ENCODE results near the gene MAU2. TPM values are rescaled to one million over a fixed set of nuclear protein-coding genes. Genes with fewer than 3 reads are reported as not detected.

Gene MAU2
- polyA plus RNA-seq, 5 donors: 49.9 to 81.4 (median 61.9) TPM

DNA sequence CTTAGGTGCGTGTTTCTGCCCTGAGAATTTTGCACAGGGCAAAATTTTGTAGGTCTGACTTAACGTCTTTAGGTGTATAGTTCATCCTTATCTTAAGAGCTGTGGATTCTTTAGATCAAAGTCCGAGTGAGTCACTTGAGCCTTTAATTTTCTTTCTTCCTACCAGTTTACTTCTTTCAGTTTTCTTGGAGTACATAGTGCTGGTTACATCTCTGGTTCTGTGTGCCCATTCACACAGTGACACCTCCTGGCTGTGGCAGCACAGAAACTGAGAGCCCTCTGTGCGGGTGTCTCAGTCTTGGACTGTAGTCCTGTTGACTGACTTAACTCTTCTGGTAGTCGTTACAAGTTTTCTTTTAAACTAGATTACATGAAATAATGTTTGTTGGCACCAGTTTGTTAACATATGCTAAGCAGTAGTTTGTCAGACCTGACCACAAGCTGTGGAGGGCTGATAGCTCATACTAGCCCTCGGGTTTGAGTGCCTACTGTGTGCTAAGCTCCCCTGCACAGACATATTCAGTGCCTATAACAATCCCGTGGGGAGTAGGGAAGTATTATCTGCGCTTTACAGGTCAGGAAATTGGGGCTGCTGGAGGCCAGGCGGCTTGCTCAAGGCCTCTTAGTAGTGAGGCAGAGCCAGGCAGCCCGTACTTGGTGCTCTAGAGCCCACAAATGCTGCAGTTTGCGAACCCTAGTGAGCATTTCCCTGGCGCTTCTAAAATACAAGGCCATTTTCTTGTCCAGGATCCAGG is 86.4 kb downstream of the MAU2 start:
- DNase-seq: peak in 1 of 2 donors; percentile 32

DNA sequence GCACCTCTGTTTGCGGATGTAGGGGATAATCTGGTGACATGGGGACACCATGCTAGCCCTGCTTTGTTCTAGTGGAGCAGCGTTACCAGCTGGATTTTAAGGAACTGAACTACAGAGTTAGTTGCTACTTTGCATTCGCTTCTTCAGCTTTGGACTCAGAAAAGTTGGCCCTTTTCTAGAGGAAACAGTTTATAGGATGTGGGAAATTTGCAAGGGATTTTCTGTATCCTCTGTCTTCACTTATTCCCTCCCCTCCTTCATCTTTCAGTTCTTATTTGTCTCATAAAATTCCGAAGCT is 87.0 kb downstream of the MAU2 start:
- no peak for DNase-seq

Other genes with a start within 250 kb of the MAU2 start
- gene TMEM161A, start 182.4 kb upstream of the MAU2 start, polyA plus RNA-seq (ENCODE audit: insufficient read depth in 1 of 5, insufficient read length in 5 of 5, low replicate concordance in 1 of 5): 10 to 100 TPM; 19.4 to 31.3 (median 25.3) TPM
- 1 to 10 TPM; 1.5 to 3.6 (median 3.5) TPM for gene MEF2B, start 150.6 kb upstream of the MAU2 start, polyA plus RNA-seq (ENCODE audit: insufficient read depth in 1 of 5, insufficient read length in 5 of 5, low replicate concordance in 1 of 5)
- gene BORCS8, start 128.7 kb upstream of the MAU2 start, polyA plus RNA-seq (ENCODE audit: insufficient read depth in 1 of 5, insufficient read length in 5 of 5, low replicate concordance in 1 of 5): 10 to 100 TPM; 16.3 to 20.7 (median 17.6) TPM
- gene RFXANK, start 128.6 kb upstream of the MAU2 start, polyA plus RNA-seq (ENCODE audit: insufficient read depth in 1 of 5, insufficient read length in 5 of 5, low replicate concordance in 1 of 5): 10 to 100 TPM; 55.3 to 88.3 (median 68.3) TPM
- 10 to 100 TPM in 4 of 5 donors, 1 to 10 TPM in 1; 9.4 to 14.9 (median 12.6) TPM for gene NR2C2AP, start 117.4 kb upstream of the MAU2 start, polyA plus RNA-seq (ENCODE audit: insufficient read depth in 1 of 5, insufficient read length in 5 of 5, low replicate concordance in 1 of 5)
- gene NCAN, start 108.9 kb upstream of the MAU2 start, polyA plus RNA-seq (ENCODE audit: insufficient read depth in 1 of 5, insufficient read length in 5 of 5, low replicate concordance in 1 of 5): under 1 TPM; 0.03 to 0.09 (median 0.05) TPM
- 1 to 10 TPM; 4.9 to 9.1 (median 6.0) TPM for gene TM6SF2, start 47.5 kb upstream of the MAU2 start, polyA plus RNA-seq (ENCODE audit: insufficient read depth in 1 of 5, insufficient read length in 5 of 5, low replicate concordance in 1 of 5)
- gene SUGP1, start 320 bp upstream of the MAU2 start, polyA plus RNA-seq (ENCODE audit: insufficient read depth in 1 of 5, insufficient read length in 5 of 5, low replicate concordance in 1 of 5): 10 to 100 TPM; 38.6 to 57.1 (median 50.4) TPM
- gene GATAD2A, start 84.8 kb downstream of the MAU2 start, polyA plus RNA-seq (ENCODE audit: insufficient read depth in 1 of 5, insufficient read length in 5 of 5, low replicate concordance in 1 of 5): 10 to 100 TPM; 33.1 to 57.9 (median 43.8) TPM
- gene TSSK6, start 194.7 kb downstream of the MAU2 start, polyA plus RNA-seq (ENCODE audit: insufficient read depth in 1 of 5, insufficient read length in 5 of 5, low replicate concordance in 1 of 5): 1 to 10 TPM in 3 of 5 donors, under 1 TPM in 2; 0.69 to 1.6 (median 1.2) TPM
- gene NDUFA13, start 195.4 kb downstream of the MAU2 start, polyA plus RNA-seq (ENCODE audit: insufficient read depth in 1 of 5, insufficient read length in 5 of 5, low replicate concordance in 1 of 5): 100 to 1,000 TPM; 177 to 282 (median 180) TPM
- gene YJEFN3, start 208.1 kb downstream of the MAU2 start, polyA plus RNA-seq (ENCODE audit: insufficient read depth in 1 of 5, insufficient read length in 5 of 5, low replicate concordance in 1 of 5): 10 to 100 TPM; 10.1 to 14.8 (median 11.6) TPM
- gene CILP2, start 217.4 kb downstream of the MAU2 start, polyA plus RNA-seq (ENCODE audit: insufficient read depth in 1 of 5, insufficient read length in 5 of 5, low replicate concordance in 1 of 5): 1 to 10 TPM in 1 of 5 donors, under 1 TPM in 4; 0.16 to 1.0 (median 0.35) TPM